ENCODE measurements around the gene ZSWIM5. TPM values are rescaled to one million over a fixed set of nuclear protein-coding genes. Genes with fewer than 3 reads are reported as not detected.

The ZSWIM5 gene
- total and polyA plus RNA-seq, 2 of the 8 experiments (the other 6 are each of a cell fraction or from before 2014, with no cell fraction given): 2.5 to 3.9 TPM

DNA sequence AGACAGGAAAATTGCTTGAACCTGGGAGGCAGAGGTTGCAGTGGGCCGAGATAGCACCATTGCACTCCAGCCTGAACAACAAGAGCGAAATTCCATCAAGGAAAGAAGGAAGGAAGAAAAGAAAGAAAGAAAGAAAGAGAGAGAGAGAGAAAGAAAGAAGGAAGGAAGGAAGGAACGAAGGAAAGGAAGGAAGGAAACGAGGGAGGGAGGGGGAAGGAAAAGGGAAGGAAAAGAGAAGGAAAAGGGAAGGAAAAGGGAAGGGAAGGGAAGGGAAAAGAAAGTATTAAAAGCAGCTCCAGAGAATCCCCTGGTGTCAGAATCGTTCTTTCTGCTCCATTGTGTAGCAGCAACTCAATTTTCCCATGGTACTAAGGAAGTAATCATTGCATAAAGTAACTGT is 19.2 kb upstream of the ZSWIM5 start:
- H4K5ac ChIP-seq (ENCODE audit: insufficient read length, low read depth, low read length): no peak overlapping the region
- H3K14ac ChIP-seq (ENCODE audit: insufficient read length): no peak overlapping the region
- H3K4me3 ChIP-seq (ENCODE audit: extremely low read depth in 1 of 4, insufficient read depth in 2 of 4, low read depth in 3 of 4, low read length in 4 of 4): no peak overlapping the region
- H3K9ac ChIP-seq (replicated peaks in 1 of 4; ENCODE audit: extremely low read depth in 1 of 4, low read depth in 3 of 4, low read length in 3 of 4): no peak overlapping the region
- POLR2A ChIA-PET (ENCODE audit: partially characterized antibody): interaction anchor here (1.6 kb wide), 1 partner anchor 11 kb away, joined by 5 read pairs; no protein-coding TSS in a partner anchor
- H2BK20ac ChIP-seq (ENCODE audit: low read length): no peak overlapping the region
- H3K9me3 ChIP-seq (ENCODE audit: insufficient read depth in 2 of 2, low read depth in 1 of 2, low read length in 1 of 2): no peaks in the 10 kb centered on the region
- no peaks in the 10 kb centered on the region; the same call in 1 of the 2 replicates for H3K23me2 ChIP-seq (ENCODE audit: low read depth, low read length)
- H3K27me3 ChIP-seq (replicated peaks in 1 of 4; ENCODE audit: control insufficient read depth in 3 of 4, extremely low read depth in 1 of 4, insufficient read depth in 3 of 4, low read length in 3 of 4): no peaks in the 10 kb centered on the region
- TF ChIP-seq CREB1 (IDR thresholded peaks at IDR 0.05) (no peak), NRF1 (IDR thresholded peaks at IDR 0.05; ENCODE audit: low read depth, low read length) (no peak), RBBP5 (IDR thresholded peaks at IDR 0.05; ENCODE audit: borderline replicate concordance, low read depth, low read length) (no peak), KDM1A (IDR thresholded peaks at IDR 0.05; ENCODE audit: borderline replicate concordance, low read length) (no peak)
- FAIRE-seq (no peak), DNase-seq (ENCODE audit: low read depth in 1 of 2, low spot score in 2 of 2) (no peak)
- H2AFZ ChIP-seq (ENCODE audit: low read length): no peak overlapping the region
- H3K4me1 ChIP-seq (replicated peaks in 1 of 4; ENCODE audit: control insufficient read depth in 3 of 4, insufficient read depth in 4 of 4, low read length in 3 of 4): no peaks in the 10 kb centered on the region
- no peak overlapping the region for H2AK5ac ChIP-seq (ENCODE audit: low read depth, low read length)
- CTCF ChIA-PET (ENCODE audit: partially characterized antibody): interaction anchor here (0.8 to 2.1 kb wide), 3 partner anchors 78 to 211 kb away, joined by 3 to 8 read pairs (median 5); no protein-coding TSS in a partner anchor
- no peak overlapping the region for H3K56ac ChIP-seq (replicated peaks; ENCODE audit: insufficient read length, low read depth, low read length)
- H2BK5ac ChIP-seq (ENCODE audit: low read depth, low read length): no peak overlapping the region
- no peak overlapping the region for H2BK12ac ChIP-seq (ENCODE audit: low read depth, low read length)
- H3K79me1 ChIP-seq (ENCODE audit: low read depth, low read length): no peaks in the 10 kb centered on the region
- no peaks in the 10 kb centered on the region for H4K20me1 ChIP-seq (replicated peaks in 1 of 2; ENCODE audit: control insufficient read depth in 1 of 2, insufficient read depth in 2 of 2, low read length in 2 of 2)
- no peak overlapping the region for H3K23ac ChIP-seq (ENCODE audit: insufficient read length)
- no peaks in the 10 kb centered on the region for H3K36me3 ChIP-seq (ENCODE audit: control insufficient read depth in 2 of 4, insufficient read depth in 4 of 4, low read length in 3 of 4)
- no peak overlapping the region for H4K8ac ChIP-seq (ENCODE audit: extremely low read depth, insufficient read depth, low read length)
- WGBS, 2 experiments (ENCODE audit: extremely low coverage in 1 of 2, insufficient coverage in 1 of 2, insufficient read length in 1 of 2, insufficient replicate concordance in 2 of 2, low coverage in 1 of 2, low lambda C conversion rate in 2 of 2, missing lambda C conversion rate in 1 of 2): 83% methylated on average over 4 of the region's 5 CpGs; no CpG with 5 or more reads in 1 of the 2 experiments
- H2BK120ac ChIP-seq (replicated peaks; ENCODE audit: low read depth, low read length): no peak overlapping the region
- no peak overlapping the region for H3K4ac ChIP-seq (replicated peaks; ENCODE audit: insufficient read length, low read depth, low read length)
- H2BK15ac ChIP-seq (ENCODE audit: low read length): no peak overlapping the region
- no peak overlapping the region for H3K18ac ChIP-seq (ENCODE audit: extremely low read depth, low read length)
- no peak overlapping the region for H3K4me2 ChIP-seq (ENCODE audit: insufficient read depth in 1 of 2, low read depth in 2 of 2, low read length in 2 of 2)
- H3K27ac ChIP-seq (ENCODE audit: low read depth, low read length): no peak overlapping the region
- H4K91ac ChIP-seq (replicated peaks; ENCODE audit: insufficient read length, low read length): no peak overlapping the region
- H3K79me2 ChIP-seq (ENCODE audit: control insufficient read depth in 1 of 2, insufficient read depth in 2 of 2, low read length in 2 of 2): no peaks in the 10 kb centered on the region
